ENCODE measurements around the gene WWC2. TPM values are rescaled to one million over a fixed set of nuclear protein-coding genes. Genes with fewer than 3 reads are reported as not detected.

The WWC2 gene
- total and polyA plus RNA-seq, 2 donors (not counting 3 experiments of a cell fraction or from before 2014, with no cell fraction given): 12.9 to 52.2 TPM

GRCh38 chr4:183172881-183173280, 73.8 kb downstream of the WWC2 start:
- H3K4me2 ChIP-seq (ENCODE audit: insufficient read depth, low read length): no peak overlapping the region
- FAIRE-seq: no peak
- H3K9ac ChIP-seq (replicated peaks; ENCODE audit: extremely low read depth, insufficient read depth, low read length): no peak overlapping the region
- intact Hi-C loops (cut with micrococcal nuclease): loop anchor here (2.0 kb wide), 1 partner anchor 54 kb away; no protein-coding TSS in a partner anchor
- no peaks in the 10 kb centered on the region for H4K20me1 ChIP-seq (replicated peaks; ENCODE audit: control insufficient read depth, extremely low read depth, insufficient read depth, low read length)
- H3K36me3 ChIP-seq (ENCODE audit: control insufficient read depth in 2 of 2, extremely low read depth in 1 of 2, insufficient read depth in 2 of 2, low read length in 2 of 2): no peaks in the 10 kb centered on the region
- peaks cover 37% of the 10 kb centered on the region for H3K4me1 ChIP-seq (ENCODE audit: control insufficient read depth, extremely low read depth, insufficient read depth, low read length)
- no peaks in the 10 kb centered on the region for H3K9me3 ChIP-seq (replicated peaks; ENCODE audit: control insufficient read depth, insufficient read depth, low read length)
- no peak overlapping the region for H2AFZ ChIP-seq (ENCODE audit: low read depth, low read length)
- DNase-seq (ENCODE audit: low read depth, low spot score): no peak
- dilution Hi-C loops (cut with MboI; ENCODE audit: extremely low pct_ligation_motif_present, low sequenced_read_pairs): no loop called here
- H3K79me2 ChIP-seq (ENCODE audit: control insufficient read depth, insufficient read depth, low read length): peaks cover 55% of the 10 kb centered on the region
- no peaks in the 10 kb centered on the region for H3K9me1 ChIP-seq (replicated peaks; ENCODE audit: control insufficient read depth, extremely low read depth, insufficient read depth, low read length)
- no peak overlapping the region for H3K27ac ChIP-seq (ENCODE audit: insufficient read depth, low read depth, low read length)
- no TSS peak for BruUV-seq (replicated peaks)
- no peaks in the 10 kb centered on the region for H3K27me3 ChIP-seq (ENCODE audit: control insufficient read depth in 2 of 2, insufficient read depth in 2 of 2, low read length in 2 of 2)
- ChIA-PET CTCF (no interaction called here), POLR2A (no interaction called here)
- TF ChIP-seq POLR2A (IDR thresholded peaks at IDR 0.05; ENCODE audit: low read depth, low read length): no peak
- no peak for TF ChIP-seq CTCF (IDR thresholded peaks at IDR 0.05; ENCODE audit: extremely low read depth in 1 of 2, insufficient read depth in 1 of 2, low read depth in 1 of 2, low read length in 2 of 2)
- TF ChIP-seq EZH2 (IDR thresholded peaks at IDR 0.05; ENCODE audit: borderline replicate concordance, low read depth, low read length, severe bottlenecking): no peak
- TF ChIP-seq, protein P1, sequence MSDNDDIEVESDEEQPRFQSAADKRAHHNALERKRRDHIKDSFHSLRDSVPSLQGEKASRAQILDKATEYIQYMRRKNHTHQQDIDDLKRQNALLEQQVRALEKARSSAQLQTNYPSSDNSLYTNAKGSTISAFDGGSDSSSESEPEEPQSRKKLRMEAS (IDR thresholded peaks at IDR 0.05; ENCODE audit: insufficient read depth, insufficient read length): no peak
- TF ChIP-seq JUN (IDR thresholded peaks at IDR 0.05; ENCODE audit: borderline replicate concordance, insufficient read depth, insufficient read length, low read depth): no peak
- no peak for TF ChIP-seq MYC (IDR thresholded peaks at IDR 0.05; ENCODE audit: low read depth, low read length)
- no peak for TF ChIP-seq FOS (IDR thresholded peaks at IDR 0.05; ENCODE audit: borderline replicate concordance, insufficient read depth, low read length)
- TF ChIP-seq GATA2 (IDR thresholded peaks at IDR 0.05; ENCODE audit: insufficient read depth, insufficient read length, low read depth, low read length): no peak
- no peak for TF ChIP-seq POLR2AphosphoS5 (IDR thresholded peaks at IDR 0.05; ENCODE audit: insufficient read depth, low read depth, low read length)
- H3K4me3 ChIP-seq (replicated peaks in 1 of 3; ENCODE audit: insufficient read depth in 1 of 3, low read depth in 1 of 3, low read length in 3 of 3): no peak overlapping the region

Data from endothelial cell of umbilical vein (primary cell).